ENCODE data around the gene FAM161A. TPM values are rescaled to one million over a fixed set of nuclear protein-coding genes. Genes with fewer than 3 reads are reported as not detected.
"Not testable (repeated sequence)": the region's sequence is repeated elsewhere in the genome, so short reads cannot be mapped to it uniquely, and the experiment has no call there.

Gene FAM161A
- total and polyA plus RNA-seq, 2 experiments from 2014 or later = 4.5 to 9.4 TPM

DNA sequence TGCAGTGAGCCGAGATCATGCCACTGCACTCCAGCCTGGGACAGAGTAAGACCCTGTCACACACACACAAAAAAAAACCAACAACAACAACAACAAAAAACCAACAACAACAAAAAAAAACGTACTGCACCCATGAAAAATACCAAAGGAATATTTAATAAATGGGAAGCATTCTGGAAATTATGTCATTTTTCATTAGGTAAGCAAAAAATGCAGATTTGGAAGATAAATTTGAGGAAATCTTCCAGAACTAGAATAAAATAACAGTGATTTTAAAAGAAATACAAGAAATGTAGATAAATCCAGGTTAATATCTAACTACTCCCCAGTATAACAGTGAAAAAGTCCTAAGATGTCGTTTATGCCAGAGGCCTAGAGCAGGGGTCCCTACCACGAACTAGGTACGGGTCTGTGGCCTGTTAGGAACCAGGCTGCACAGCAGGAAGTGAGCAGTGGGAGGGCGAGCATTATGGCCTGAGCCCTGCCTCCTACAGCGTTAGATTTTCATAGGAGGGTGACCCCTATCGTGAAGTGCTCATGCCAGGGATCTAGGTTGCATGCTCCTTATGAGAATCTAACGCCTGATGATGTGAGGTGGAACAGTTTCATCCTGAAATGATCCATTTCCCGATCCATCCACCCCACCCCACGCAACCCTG, 21.5 kb downstream of the FAM161A start:
- H3K36me3 ChIP-seq = no peaks in the 10 kb centered on the region
- H3K9me3 ChIP-seq (ENCODE audit: low read depth) = no peaks in the 10 kb centered on the region
- no peak overlapping the region for H3K4me3 ChIP-seq
- no peaks in the 10 kb centered on the region for H3K27me3 ChIP-seq
- DNase-seq (ENCODE audit: low read depth in 1 of 2, low spot score in 1 of 2) = no peak
- TF ChIP-seq, protein P1, sequence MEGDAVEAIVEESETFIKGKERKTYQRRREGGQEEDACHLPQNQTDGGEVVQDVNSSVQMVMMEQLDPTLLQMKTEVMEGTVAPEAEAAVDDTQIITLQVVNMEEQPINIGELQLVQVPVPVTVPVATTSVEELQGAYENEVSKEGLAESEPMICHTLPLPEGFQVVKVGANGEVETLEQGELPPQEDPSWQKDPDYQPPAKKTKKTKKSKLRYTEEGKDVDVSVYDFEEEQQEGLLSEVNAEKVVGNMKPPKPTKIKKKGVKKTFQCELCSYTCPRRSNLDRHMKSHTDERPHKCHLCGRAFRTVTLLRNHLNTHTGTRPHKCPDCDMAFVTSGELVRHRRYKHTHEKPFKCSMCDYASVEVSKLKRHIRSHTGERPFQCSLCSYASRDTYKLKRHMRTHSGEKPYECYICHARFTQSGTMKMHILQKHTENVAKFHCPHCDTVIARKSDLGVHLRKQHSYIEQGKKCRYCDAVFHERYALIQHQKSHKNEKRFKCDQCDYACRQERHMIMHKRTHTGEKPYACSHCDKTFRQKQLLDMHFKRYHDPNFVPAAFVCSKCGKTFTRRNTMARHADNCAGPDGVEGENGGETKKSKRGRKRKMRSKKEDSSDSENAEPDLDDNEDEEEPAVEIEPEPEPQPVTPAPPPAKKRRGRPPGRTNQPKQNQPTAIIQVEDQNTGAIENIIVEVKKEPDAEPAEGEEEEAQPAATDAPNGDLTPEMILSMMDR (IDR thresholded peaks at IDR 0.05; ENCODE audit: low read depth, low read length) = no peak
- peaks cover 26% of the 10 kb centered on the region for H3K4me1 ChIP-seq (ENCODE audit: low read depth)
- no peak overlapping the region for H3K27ac ChIP-seq

- TF ChIP-seq, protein P1 (IDR thresholded peaks at IDR 0.05; ENCODE audit: low read depth, low read length) = no peak
- no peak overlapping the region for H3K27ac ChIP-seq
- no peaks in the 10 kb centered on the region for H3K27me3 ChIP-seq
- H3K9me3 ChIP-seq (ENCODE audit: low read depth) = no peaks in the 10 kb centered on the region
- no peak for DNase-seq (ENCODE audit: low read depth in 1 of 2, low spot score in 1 of 2)
- no peaks in the 10 kb centered on the region for H3K4me1 ChIP-seq (ENCODE audit: low read depth)
- H3K4me3 ChIP-seq = no peak overlapping the region
- H3K36me3 ChIP-seq = no peaks in the 10 kb centered on the region
These were observed 31.6 kb downstream of the FAM161A start for GRCh38 chr2:61822255-61822654.

- no peaks in the 10 kb centered on the region for H3K27me3 ChIP-seq
- TF ChIP-seq, protein P1 (IDR thresholded peaks at IDR 0.05; ENCODE audit: low read depth, low read length) = no peak
- H3K36me3 ChIP-seq = no peaks in the 10 kb centered on the region
- no peaks in the 10 kb centered on the region for H3K9me3 ChIP-seq (ENCODE audit: low read depth)
- H3K27ac ChIP-seq = no peak overlapping the region
- H3K4me3 ChIP-seq = no peak overlapping the region
- peak; percentile 11 to 55 for DNase-seq (ENCODE audit: low read depth in 1 of 2, low spot score in 1 of 2)
- H3K4me1 ChIP-seq (ENCODE audit: low read depth) = peaks cover 4% of the 10 kb centered on the region
These were observed 37.1 kb downstream of the FAM161A start for GRCh38 chr2:61816480-61817355.

GRCh38 chr2:61814539-61815160, 39.2 kb downstream of the FAM161A start:
- H3K36me3 ChIP-seq = no peaks in the 10 kb centered on the region
- no peak overlapping the region for H3K27ac ChIP-seq
- H3K9me3 ChIP-seq (ENCODE audit: low read depth) = no peaks in the 10 kb centered on the region
- TF ChIP-seq, protein P1 (IDR thresholded peaks at IDR 0.05; ENCODE audit: low read depth, low read length) = no peak
- no peak overlapping the region for H3K4me3 ChIP-seq
- H3K27me3 ChIP-seq = no peaks in the 10 kb centered on the region
- DNase-seq (ENCODE audit: low read depth in 1 of 2, low spot score in 1 of 2) = no peak
- H3K4me1 ChIP-seq (ENCODE audit: low read depth) = peaks cover 4% of the 10 kb centered on the region

- H3K27me3 ChIP-seq; H3K4me1 ChIP-seq (ENCODE audit: low read depth); H3K9me3 ChIP-seq (ENCODE audit: low read depth); H3K36me3 ChIP-seq; H3K4me3 ChIP-seq; H3K27ac ChIP-seq; DNase-seq (ENCODE audit: low read depth in 1 of 2, low spot score in 1 of 2): not testable (repeated sequence)
These were observed 40.5 kb downstream of the FAM161A start for GRCh38 chr2:61813314-61813713.

Measured in cardiac muscle cell (in vitro differentiated cells and primary cell).